Measurements from ENCODE around the gene COQ3.

DNA sequence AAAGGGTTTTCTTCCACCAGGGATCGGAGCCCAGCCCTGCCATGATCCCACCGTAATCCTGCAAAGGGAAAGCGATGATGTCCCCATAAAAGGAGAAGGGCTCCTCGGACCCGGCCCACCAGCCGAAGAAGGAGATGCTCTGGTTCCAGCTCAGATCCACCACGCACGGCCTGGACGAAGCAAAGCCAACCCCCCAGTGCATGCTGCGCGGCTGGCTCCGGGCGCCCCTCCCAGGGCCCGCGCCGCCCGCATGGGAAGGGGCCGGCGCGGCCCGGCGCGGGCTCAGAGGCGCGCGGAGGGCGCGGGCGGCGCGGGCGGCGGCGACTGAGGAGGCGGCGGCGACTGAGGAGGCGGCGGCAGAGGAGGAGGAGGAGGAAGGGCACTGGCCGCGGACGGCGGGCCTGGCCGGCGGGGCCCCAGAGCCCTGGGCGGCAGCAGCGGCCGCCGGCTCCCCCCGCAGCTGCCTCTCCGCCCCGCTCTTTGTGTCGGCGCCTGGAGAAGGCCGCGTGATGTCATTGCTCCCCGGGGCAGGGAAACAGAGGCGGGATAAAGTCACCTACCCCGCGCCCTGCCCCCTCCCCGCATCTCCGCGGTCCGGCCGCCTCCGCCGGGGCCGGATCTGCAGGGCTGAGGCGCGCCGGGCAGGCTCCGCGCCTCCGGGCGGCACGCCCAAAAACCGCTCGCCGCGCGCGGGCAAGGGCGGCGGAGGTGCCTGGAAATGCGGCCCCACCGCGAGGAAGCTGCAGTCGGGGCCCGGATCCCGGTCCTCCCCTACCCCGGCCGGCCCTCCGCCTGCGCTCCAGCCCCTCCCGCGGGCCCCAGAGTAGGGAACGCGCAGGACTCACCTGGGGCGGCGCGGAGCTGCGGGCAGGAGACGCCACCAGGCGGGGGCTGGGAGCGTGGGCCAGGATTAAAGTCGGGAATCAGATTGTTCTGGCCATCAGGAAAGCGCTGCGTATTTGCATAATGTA is 44.5 kb downstream of the COQ3 start, which contains the start of gene FAXC:
- peak in 1 of 3 donors; percentile 5 for TF ChIP-seq POLR2AphosphoS5 (IDR thresholded peaks at IDR 0.05)
- TF ChIP-seq, protein P1, sequence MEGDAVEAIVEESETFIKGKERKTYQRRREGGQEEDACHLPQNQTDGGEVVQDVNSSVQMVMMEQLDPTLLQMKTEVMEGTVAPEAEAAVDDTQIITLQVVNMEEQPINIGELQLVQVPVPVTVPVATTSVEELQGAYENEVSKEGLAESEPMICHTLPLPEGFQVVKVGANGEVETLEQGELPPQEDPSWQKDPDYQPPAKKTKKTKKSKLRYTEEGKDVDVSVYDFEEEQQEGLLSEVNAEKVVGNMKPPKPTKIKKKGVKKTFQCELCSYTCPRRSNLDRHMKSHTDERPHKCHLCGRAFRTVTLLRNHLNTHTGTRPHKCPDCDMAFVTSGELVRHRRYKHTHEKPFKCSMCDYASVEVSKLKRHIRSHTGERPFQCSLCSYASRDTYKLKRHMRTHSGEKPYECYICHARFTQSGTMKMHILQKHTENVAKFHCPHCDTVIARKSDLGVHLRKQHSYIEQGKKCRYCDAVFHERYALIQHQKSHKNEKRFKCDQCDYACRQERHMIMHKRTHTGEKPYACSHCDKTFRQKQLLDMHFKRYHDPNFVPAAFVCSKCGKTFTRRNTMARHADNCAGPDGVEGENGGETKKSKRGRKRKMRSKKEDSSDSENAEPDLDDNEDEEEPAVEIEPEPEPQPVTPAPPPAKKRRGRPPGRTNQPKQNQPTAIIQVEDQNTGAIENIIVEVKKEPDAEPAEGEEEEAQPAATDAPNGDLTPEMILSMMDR (IDR thresholded peaks at IDR 0.05 in 8 of 11, conservative IDR thresholded peaks at IDR 0.05 in 3 of 11), result no peak
- TF ChIP-seq POLR2A (IDR thresholded peaks at IDR 0.05), result no peak

All from spleen (tissue), 7 donors.